Measurements from ENCODE around the gene FEM1B.

DNA sequence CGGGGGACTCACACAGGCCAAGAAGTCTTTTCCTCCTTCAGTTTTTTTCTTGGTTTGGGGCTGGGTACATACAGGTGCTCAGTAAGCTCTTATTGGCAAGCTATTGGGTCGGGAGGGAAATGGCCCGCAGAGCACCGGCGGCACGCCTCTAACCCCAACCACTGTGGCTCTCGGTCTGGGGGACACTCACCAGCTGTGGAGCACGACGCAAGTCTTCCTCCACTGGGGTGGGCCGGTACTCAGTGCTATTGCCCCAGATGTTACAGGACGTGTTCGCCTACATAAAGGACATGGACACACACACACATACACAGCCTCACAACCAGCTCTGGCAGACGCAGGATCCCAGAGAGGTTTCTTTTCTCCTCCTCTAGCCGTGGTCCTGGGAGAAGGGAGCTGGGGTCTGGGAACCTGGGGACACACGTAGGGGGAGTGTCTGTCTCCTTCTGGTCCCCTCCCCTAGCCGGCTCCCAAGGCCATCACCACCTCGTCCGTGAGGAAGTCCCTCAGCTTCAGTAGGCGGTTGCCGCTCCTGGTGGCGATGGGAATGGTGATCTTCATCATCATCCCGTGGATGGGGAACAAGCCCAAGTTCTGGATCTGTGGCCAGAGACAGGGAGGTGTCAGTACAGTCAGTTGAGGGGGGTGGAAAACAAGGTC lies 33.4 kb downstream of the FEM1B start:
- TF ChIP-seq, protein P1, sequence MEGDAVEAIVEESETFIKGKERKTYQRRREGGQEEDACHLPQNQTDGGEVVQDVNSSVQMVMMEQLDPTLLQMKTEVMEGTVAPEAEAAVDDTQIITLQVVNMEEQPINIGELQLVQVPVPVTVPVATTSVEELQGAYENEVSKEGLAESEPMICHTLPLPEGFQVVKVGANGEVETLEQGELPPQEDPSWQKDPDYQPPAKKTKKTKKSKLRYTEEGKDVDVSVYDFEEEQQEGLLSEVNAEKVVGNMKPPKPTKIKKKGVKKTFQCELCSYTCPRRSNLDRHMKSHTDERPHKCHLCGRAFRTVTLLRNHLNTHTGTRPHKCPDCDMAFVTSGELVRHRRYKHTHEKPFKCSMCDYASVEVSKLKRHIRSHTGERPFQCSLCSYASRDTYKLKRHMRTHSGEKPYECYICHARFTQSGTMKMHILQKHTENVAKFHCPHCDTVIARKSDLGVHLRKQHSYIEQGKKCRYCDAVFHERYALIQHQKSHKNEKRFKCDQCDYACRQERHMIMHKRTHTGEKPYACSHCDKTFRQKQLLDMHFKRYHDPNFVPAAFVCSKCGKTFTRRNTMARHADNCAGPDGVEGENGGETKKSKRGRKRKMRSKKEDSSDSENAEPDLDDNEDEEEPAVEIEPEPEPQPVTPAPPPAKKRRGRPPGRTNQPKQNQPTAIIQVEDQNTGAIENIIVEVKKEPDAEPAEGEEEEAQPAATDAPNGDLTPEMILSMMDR (IDR thresholded peaks at IDR 0.05), result no peak
- no peak for TF ChIP-seq ZFX (IDR thresholded peaks at IDR 0.05; ENCODE audit: borderline replicate concordance)

All from 22Rv1 (cell line).